ENCODE results near the gene MCM9. TPM values are rescaled to one million over a fixed set of nuclear protein-coding genes. Genes with fewer than 3 reads are reported as not detected.

MCM9 gene
- total and polyA plus RNA-seq, 2 of the 13 experiments (the other 11 are each of a cell fraction or from before 2014, with no cell fraction given) = 3.8 to 17.2 TPM

GRCh38 chr6:118796548-118796947 lies 138.4 kb downstream of the MCM9 start (continued):
- TF ChIP-seq, protein P1, sequence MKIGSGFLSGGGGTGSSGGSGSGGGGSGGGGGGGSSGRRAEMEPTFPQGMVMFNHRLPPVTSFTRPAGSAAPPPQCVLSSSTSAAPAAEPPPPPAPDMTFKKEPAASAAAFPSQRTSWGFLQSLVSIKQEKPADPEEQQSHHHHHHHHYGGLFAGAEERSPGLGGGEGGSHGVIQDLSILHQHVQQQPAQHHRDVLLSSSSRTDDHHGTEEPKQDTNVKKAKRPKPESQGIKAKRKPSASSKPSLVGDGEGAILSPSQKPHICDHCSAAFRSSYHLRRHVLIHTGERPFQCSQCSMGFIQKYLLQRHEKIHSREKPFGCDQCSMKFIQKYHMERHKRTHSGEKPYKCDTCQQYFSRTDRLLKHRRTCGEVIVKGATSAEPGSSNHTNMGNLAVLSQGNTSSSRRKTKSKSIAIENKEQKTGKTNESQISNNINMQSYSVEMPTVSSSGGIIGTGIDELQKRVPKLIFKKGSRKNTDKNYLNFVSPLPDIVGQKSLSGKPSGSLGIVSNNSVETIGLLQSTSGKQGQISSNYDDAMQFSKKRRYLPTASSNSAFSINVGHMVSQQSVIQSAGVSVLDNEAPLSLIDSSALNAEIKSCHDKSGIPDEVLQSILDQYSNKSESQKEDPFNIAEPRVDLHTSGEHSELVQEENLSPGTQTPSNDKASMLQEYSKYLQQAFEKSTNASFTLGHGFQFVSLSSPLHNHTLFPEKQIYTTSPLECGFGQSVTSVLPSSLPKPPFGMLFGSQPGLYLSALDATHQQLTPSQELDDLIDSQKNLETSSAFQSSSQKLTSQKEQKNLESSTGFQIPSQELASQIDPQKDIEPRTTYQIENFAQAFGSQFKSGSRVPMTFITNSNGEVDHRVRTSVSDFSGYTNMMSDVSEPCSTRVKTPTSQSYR (CRISPR knock-in tag; IDR thresholded peaks at IDR 0.05; ENCODE audit: borderline replicate concordance) = peak; percentile 99
- TF ChIP-seq PITX1 (CRISPR knock-in tag; IDR thresholded peaks at IDR 0.05) (peak; percentile 53; the same call in 1 of the 2 replicates), MTERF4 (CRISPR knock-in tag; IDR thresholded peaks at IDR 0.05) (0 out of 2 replicates have a peak, but pooled peaks have one; percentile 41)

DNA sequence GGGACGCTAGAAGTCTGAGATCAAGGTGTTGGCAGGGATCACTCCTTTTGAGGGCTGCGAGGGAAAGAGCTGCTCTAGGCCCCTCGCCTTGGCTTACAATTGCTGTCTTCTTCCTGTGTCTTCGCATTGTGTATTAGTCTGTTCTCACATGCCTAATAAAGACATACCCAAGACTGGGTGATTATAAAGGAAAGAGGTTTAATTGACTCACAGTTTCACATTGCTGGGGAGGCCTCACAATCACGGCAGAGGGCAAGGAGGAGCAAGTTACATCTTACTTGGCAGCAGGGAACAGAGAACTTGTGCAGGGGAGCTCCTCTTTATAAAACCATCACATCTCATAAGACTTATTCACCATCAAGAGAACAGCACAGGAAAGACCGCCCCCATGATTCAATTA lies 143.5 kb downstream of the MCM9 start:
- intact Hi-C loops (cut with micrococcal nuclease; ENCODE audit: unreplicated experiment) = no loop called here
- H3K27me3 ChIP-seq (ENCODE audit: control insufficient read depth in 1 of 2, insufficient read depth in 2 of 2, low read length in 2 of 2) = 0 out of 5 replicates have a peak, but pooled peaks cover 0 to 5% of the 10 kb centered on the region in 2 experiments
- ATAC-seq (no peak), FAIRE-seq (no peak), DNase-seq (ENCODE audit: low spot score) (no peak)
- no peak overlapping the region for H3K9ac ChIP-seq (ENCODE audit: insufficient read depth, low read depth, low read length)
- no peaks in the 10 kb centered on the region for H3K79me2 ChIP-seq (ENCODE audit: insufficient read depth, low read length)
- WGBS (ENCODE audit: low lambda C conversion rate) = 33% methylated on average over 6 of the region's 6 CpGs
- H4K20me1 ChIP-seq (ENCODE audit: insufficient read depth, low read length) = no peaks in the 10 kb centered on the region
- BruUV-seq (replicated peaks) = no TSS peak
- no peak overlapping the region for H3K27ac ChIP-seq (ENCODE audit: extremely low read length, insufficient read depth, low read length)
- H3K4me2 ChIP-seq (ENCODE audit: low read depth, low read length) = no peak overlapping the region
- ChIA-PET POLR2A (no interaction called here), CTCF (ENCODE audit: low intra/inter-chr PET ratio, low total read pairs) (no interaction called here)
- in situ Hi-C loops (cut with HindIII; ENCODE audit: extremely low pct_ligation_motif_present, low pct_unique_long_range_greater_than_20kb) = no loop called here
- peaks cover 5% of the 10 kb centered on the region; the same call in 1 of the 2 replicates for H3K4me1 ChIP-seq (ENCODE audit: insufficient read depth, low read length)
- no peak overlapping the region for H3K4me3 ChIP-seq (replicated peaks in 1 of 3; ENCODE audit: insufficient read depth in 1 of 3, low read depth in 2 of 3, low read length in 3 of 3)
- no peaks in the 10 kb centered on the region for H3K36me3 ChIP-seq (replicated peaks in 1 of 2; ENCODE audit: control insufficient read depth in 1 of 2, insufficient read depth in 2 of 2, low read length in 2 of 2)
- no peaks in the 10 kb centered on the region for H3K9me3 ChIP-seq (ENCODE audit: low read length)
- H2AFZ ChIP-seq (ENCODE audit: low read length) = no peak overlapping the region
- TF ChIP-seq, protein P2, sequence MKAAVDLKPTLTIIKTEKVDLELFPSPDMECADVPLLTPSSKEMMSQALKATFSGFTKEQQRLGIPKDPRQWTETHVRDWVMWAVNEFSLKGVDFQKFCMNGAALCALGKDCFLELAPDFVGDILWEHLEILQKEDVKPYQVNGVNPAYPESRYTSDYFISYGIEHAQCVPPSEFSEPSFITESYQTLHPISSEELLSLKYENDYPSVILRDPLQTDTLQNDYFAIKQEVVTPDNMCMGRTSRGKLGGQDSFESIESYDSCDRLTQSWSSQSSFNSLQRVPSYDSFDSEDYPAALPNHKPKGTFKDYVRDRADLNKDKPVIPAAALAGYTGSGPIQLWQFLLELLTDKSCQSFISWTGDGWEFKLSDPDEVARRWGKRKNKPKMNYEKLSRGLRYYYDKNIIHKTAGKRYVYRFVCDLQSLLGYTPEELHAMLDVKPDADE (CRISPR knock-in tag; IDR thresholded peaks at IDR 0.05) = no peak
- TF ChIP-seq SMC3 (IDR thresholded peaks at IDR 0.05; ENCODE audit: low read length) = no peak
- TF ChIP-seq EZH2 (conservative IDR thresholded peaks at IDR 0.05; ENCODE audit: low read depth, low read length) = no peak
- TF ChIP-seq, protein P3, sequence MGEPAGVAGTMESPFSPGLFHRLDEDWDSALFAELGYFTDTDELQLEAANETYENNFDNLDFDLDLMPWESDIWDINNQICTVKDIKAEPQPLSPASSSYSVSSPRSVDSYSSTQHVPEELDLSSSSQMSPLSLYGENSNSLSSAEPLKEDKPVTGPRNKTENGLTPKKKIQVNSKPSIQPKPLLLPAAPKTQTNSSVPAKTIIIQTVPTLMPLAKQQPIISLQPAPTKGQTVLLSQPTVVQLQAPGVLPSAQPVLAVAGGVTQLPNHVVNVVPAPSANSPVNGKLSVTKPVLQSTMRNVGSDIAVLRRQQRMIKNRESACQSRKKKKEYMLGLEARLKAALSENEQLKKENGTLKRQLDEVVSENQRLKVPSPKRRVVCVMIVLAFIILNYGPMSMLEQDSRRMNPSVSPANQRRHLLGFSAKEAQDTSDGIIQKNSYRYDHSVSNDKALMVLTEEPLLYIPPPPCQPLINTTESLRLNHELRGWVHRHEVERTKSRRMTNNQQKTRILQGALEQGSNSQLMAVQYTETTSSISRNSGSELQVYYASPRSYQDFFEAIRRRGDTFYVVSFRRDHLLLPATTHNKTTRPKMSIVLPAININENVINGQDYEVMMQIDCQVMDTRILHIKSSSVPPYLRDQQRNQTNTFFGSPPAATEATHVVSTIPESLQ (CRISPR knock-in tag; conservative IDR thresholded peaks at IDR 0.05) = no peak
- TF ChIP-seq, protein P4, sequence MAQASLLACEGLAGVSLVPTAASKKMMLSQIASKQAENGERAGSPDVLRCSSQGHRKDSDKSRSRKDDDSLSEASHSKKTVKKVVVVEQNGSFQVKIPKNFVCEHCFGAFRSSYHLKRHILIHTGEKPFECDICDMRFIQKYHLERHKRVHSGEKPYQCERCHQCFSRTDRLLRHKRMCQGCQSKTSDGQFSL (CRISPR knock-in tag; IDR thresholded peaks at IDR 0.05) = no peak
- no peak for TF ChIP-seq RFXAP (CRISPR knock-in tag; IDR thresholded peaks at IDR 0.05; ENCODE audit: borderline replicate concordance)
- TF ChIP-seq NR0B2 (CRISPR knock-in tag; IDR thresholded peaks at IDR 0.05) = no peak
- TF ChIP-seq HMGXB4 (CRISPR knock-in tag; IDR thresholded peaks at IDR 0.05; ENCODE audit: borderline replicate concordance in 1 of 2, low read depth in 1 of 2) = no peak
